ENCODE measurements around the gene CMC1.

GRCh38 chr3:28328188-28329151, 87.1 kb downstream of the CMC1 start:
- TF ChIP-seq CTCF (IDR thresholded peaks at IDR 0.05; ENCODE audit: insufficient read depth, low read length, poor library complexity, severe bottlenecking) (peak; percentile 29), EZH2phosphoT487 (conservative IDR thresholded peaks at IDR 0.05; ENCODE audit: low read length) (no peak)
